HepG2 (cell line): Measurements from ENCODE around the gene CFAP45. TPM values are rescaled to one million over a fixed set of nuclear protein-coding genes. Genes with fewer than 3 reads are reported as not detected.

Experiments used
- ATAC-seq: fragments of 200-7000 bp; cut with Tn5 transposase; 3 replicates; pipeline ENCODE4 v1.9.1; 2020; ENCODE audit warnings: mild to moderate bottlenecking, moderate library complexity
- BruUV-seq: library from RNA; stranded (reverse); fragments of 400-500 nt; replicated peaks from 2 replicates; lab custom pipeline; 2021; lab: Mats Ljungman, UMichigan
- CTCF ChIA-PET: fragments of 300-600 bp; formaldehyde crosslinking; extraction: SDS; loops from one replicate; lab custom pipeline; 2021; ENCODE audit warnings: low total read pairs, inconsistent platforms, low intra/inter-chr PET ratio; lab: Yijun Ruan, JAX
- POLR2A ChIA-PET: fragments of 350-600 bp; sonication (Branson Sonifier 250); formaldehyde crosslinking; loops from one replicate; lab custom pipeline; 2020; ENCODE audit warnings: antibody characterized with exemption, inconsistent platforms; lab: Yijun Ruan, JAX
- DNase-seq: peaks from one replicate; pipeline ENCODE4 v3.0.0-alpha.2; 2015; ENCODE audit warnings: low spot score
- FAIRE-seq: peaks from 3 replicates; lab custom pipeline; 2011; peaks lifted over from hg19 to GRCh38; lab: Jason Lieb, UNC
- H2AFZ ChIP-seq: one replicate; pipeline ENCODE4 v1.6.1; 2011; ENCODE audit warnings: low read length, inconsistent platforms
- H3K27ac ChIP-seq: fragments of 300-600 bp; 3 replicates; pipeline ENCODE4 v1.8.0; 2011; ENCODE audit warnings: mixed run types, mild to moderate bottlenecking, mixed read lengths, low read length, inconsistent platforms; ENCODE audit not compliant: insufficient read depth; ENCODE audit errors: extremely low read length
- H3K27me3 ChIP-seq, 2 experiments: fragments of 200-600 bp in 1 of 2; 2 replicates in 1 of 2; 3 replicates in 1 of 2; pipeline versions ENCODE4 v1.6.0 to v1.8.0; 2011; ENCODE audit warnings: low read length in 2 of 2, mild to moderate bottlenecking in 2 of 2, moderate library complexity in 2 of 2, inconsistent platforms in 1 of 2; ENCODE audit not compliant: insufficient read depth in 2 of 2, control insufficient read depth in 1 of 2
- H3K36me3 ChIP-seq, 2 experiments: fragments of 200-600 bp in 1 of 2; replicated peaks in 1 of 2; 2 replicates in 1 of 2; 3 replicates in 1 of 2; pipeline versions ENCODE4 v1.5.1 to v1.8.0; 2011; ENCODE audit warnings: low read length in 2 of 2, inconsistent platforms in 1 of 2; ENCODE audit not compliant: insufficient read depth in 2 of 2, control insufficient read depth in 1 of 2
- H3K4me1 ChIP-seq: 2 replicates; pipeline ENCODE4 v1.5.1; 2012; ENCODE audit warnings: low read length, inconsistent platforms; ENCODE audit not compliant: insufficient read depth
- H3K4me2 ChIP-seq: 2 replicates; pipeline ENCODE4 v1.6.0; 2011; ENCODE audit warnings: low read depth, low read length, inconsistent platforms
- H3K4me3 ChIP-seq, 3 experiments: fragments of 200-600 bp in 1 of 3; sonication (generic), shearing (Covaris generic) in 1 of 3; replicated peaks in 1 of 3; 2 replicates each; pipeline ENCODE4 v1.5.1; 2011 to 2016; ENCODE audit warnings: low read length in 3 of 3, inconsistent platforms in 2 of 3, low read depth in 2 of 3, mild to moderate bottlenecking in 2 of 3, control low read depth in 1 of 3, mixed read lengths in 1 of 3; ENCODE audit not compliant: insufficient read depth in 1 of 3
- H3K79me2 ChIP-seq: one replicate; pipeline ENCODE4 v1.6.1; 2011; ENCODE audit warnings: low read length, inconsistent platforms; ENCODE audit not compliant: insufficient read depth
- H3K9ac ChIP-seq: 2 replicates; pipeline ENCODE4 v1.6.0; 2011; ENCODE audit warnings: mild to moderate bottlenecking, low read depth, low read length, inconsistent platforms; ENCODE audit not compliant: insufficient read depth
- H3K9me3 ChIP-seq: 2 replicates; pipeline ENCODE4 v1.5.1; 2012; ENCODE audit warnings: mild to moderate bottlenecking, low read length
- H4K20me1 ChIP-seq: 2 replicates; pipeline ENCODE4 v1.6.0; 2011; ENCODE audit warnings: inconsistent platforms, mild to moderate bottlenecking, low read length, moderate library complexity; ENCODE audit not compliant: insufficient read depth
- ARID2 ChIP-seq: sonication (generic); formaldehyde crosslinking; IDR thresholded peaks from 2 replicates; pipeline ENCODE4 v1.8.1; 2022; ENCODE audit warnings: mild to moderate bottlenecking, missing genetic modification reagents, borderline replicate concordance
- BORCS8-MEF2B ChIP-seq: sonication (generic); formaldehyde crosslinking; IDR thresholded peaks from 2 replicates; pipeline ENCODE4 v1.8.0; 2022; ENCODE audit warnings: mild to moderate bottlenecking, missing genetic modification reagents
- CBFB ChIP-seq: sonication (generic); formaldehyde crosslinking; IDR thresholded peaks from 2 replicates; pipeline ENCODE4 v1.4.0; 2020; ENCODE audit warnings: missing genetic modification reagents
- FLYWCH1 ChIP-seq: sonication (generic); formaldehyde crosslinking; IDR thresholded peaks from 2 replicates; pipeline ENCODE4 v1.8.1; 2023; ENCODE audit warnings: mild to moderate bottlenecking, missing genetic modification reagents
- GPN1 ChIP-seq: sonication (generic); formaldehyde crosslinking; IDR thresholded peaks from 2 replicates; pipeline ENCODE4 v1.5.1; 2020; ENCODE audit warnings: missing genetic modification reagents, borderline replicate concordance
- REPIN1 ChIP-seq: sonication (generic); formaldehyde crosslinking; IDR thresholded peaks from 2 replicates; pipeline ENCODE4 v1.8.0; 2022; ENCODE audit warnings: missing genetic modification reagents, low read depth, mild to moderate bottlenecking, borderline replicate concordance
- RFXAP ChIP-seq: sonication (generic); formaldehyde crosslinking; IDR thresholded peaks from 2 replicates; pipeline ENCODE4 v1.4.0; 2020; ENCODE audit warnings: missing genetic modification reagents, borderline replicate concordance
- SAP130 ChIP-seq: IDR thresholded peaks from 2 replicates; pipeline ENCODE4 v1.6.1; 2016; ENCODE audit warnings: low read depth
- SMC3 ChIP-seq: IDR thresholded peaks from 2 replicates; pipeline ENCODE4 v1.6.1; 2011; ENCODE audit warnings: low read length, improper control_type of control experiment
- YEATS2 ChIP-seq: sonication (generic); formaldehyde crosslinking; IDR thresholded peaks from 2 replicates; pipeline ENCODE4 v1.4.0; 2020; ENCODE audit warnings: missing genetic modification reagents, borderline replicate concordance
- ZNF382 ChIP-seq: sonication (generic); formaldehyde crosslinking; IDR thresholded peaks from 2 replicates; pipeline ENCODE4 v1.5.0; 2020; ENCODE audit warnings: missing genetic modification reagents, mild to moderate bottlenecking, borderline replicate concordance
- ZNF549 ChIP-seq: sonication (generic); formaldehyde crosslinking; IDR thresholded peaks from 2 replicates; pipeline ENCODE4 v1.5.0; 2020; ENCODE audit warnings: missing genetic modification reagents
- ZNF792 ChIP-seq: IDR thresholded peaks from 2 replicates; pipeline ENCODE4 v1.6.1; 2016
- WGBS: methylation state at CpG from one replicate; pipeline ENCODE4 v1.1.6; 2017; ENCODE audit warnings: low lambda C conversion rate; 5-methylcytosine and 5-hydroxymethylcytosine counted together
- in situ Hi-C: cut with HindIII; loops from 2 replicates; pipeline ENCODE4 v1.10.0; 2017; ENCODE audit warnings: low pct_unique_long_range_greater_than_20kb; ENCODE audit not compliant: extremely low pct_ligation_motif_present
- intact Hi-C: fragments of 100-400 bp; cut with micrococcal nuclease; formaldehyde crosslinking; loops from one replicate; pipeline ENCODE4 v1.10.0; 2022; ENCODE audit not compliant: unreplicated experiment
- polyA plus RNA-seq, 8 experiments: library from polyadenylated mRNA; depleted of rRNA in 3 of 8; stranded (reverse) in 7 of 8; unstranded in 1 of 8; fragments of >200 nt; fragmentation: Illumina TruSeq in 4 of 8; extraction: Trizol in 4 of 8; gene quantifications; 2 replicates each; pipeline versions ENCODE4 v1.2.1 to v1.2.3, GENCODE V29; 2011 to 2016; ENCODE audit warnings: low read depth in 4 of 8, missing spikeins in 1 of 8, mixed read lengths in 1 of 8; ENCODE audit not compliant: insufficient read depth in 1 of 8
- total RNA-seq, 5 experiments: library from RNA; depleted of rRNA; stranded (reverse); fragments of >200 nt; fragmentation: Illumina TruSeq; extraction: Trizol; gene quantifications; 2 replicates each; pipeline ENCODE4 v1.2.3, GENCODE V29; 2016; ENCODE audit warnings: low read depth in 1 of 5
- TF ChIP-seq, protein P1 (sequence below): sonication (generic); formaldehyde crosslinking; IDR thresholded peaks from 2 replicates; pipeline ENCODE4 v1.5.0; 2020; ENCODE audit warnings: mild to moderate bottlenecking, missing genetic modification reagents, moderate library complexity

CFAP45 gene
- total and polyA plus RNA-seq, 2 of the 13 experiments (the other 11 are each of a cell fraction or from before 2014, with no cell fraction given): not detected

DNA sequence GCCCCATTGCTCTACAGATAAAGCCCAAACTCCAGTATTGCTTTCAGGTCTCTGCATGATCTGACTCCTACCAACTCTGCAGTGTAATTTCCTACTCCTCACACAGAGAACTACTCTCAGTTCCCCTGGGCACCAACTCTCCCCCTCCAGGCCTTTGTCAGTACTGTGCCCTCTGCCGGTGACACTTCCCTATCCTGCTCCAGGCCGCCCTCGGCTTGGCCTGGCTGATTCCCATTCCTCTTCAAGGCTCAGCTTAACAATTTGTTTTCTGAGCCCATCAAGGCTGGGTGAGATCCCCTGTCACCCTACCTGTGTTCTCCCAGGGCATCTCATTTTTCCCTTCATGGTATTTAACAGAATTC, 70.7 kb downstream of the CFAP45 start:
- FAIRE-seq: no peak
- in situ Hi-C loops: no loop called here
- Histone ChIP-seq H2AFZ (no peak overlapping the region), H3K79me2 (no peaks in the 10 kb centered on the region), H3K4me1 (peaks cover 12% of the 10 kb centered on the region), H3K9ac (no peak overlapping the region), H3K36me3 (no peaks in the 10 kb centered on the region), H4K20me1 (no peaks in the 10 kb centered on the region), H3K27me3 (peaks cover 3 to 12% of the 10 kb centered on the region in 2 experiments; a peak in 4 of 5 replicates), H3K4me3 (no peak overlapping the region), H3K4me2 (no peak overlapping the region), H3K27ac (no peak overlapping the region), H3K9me3 (no peaks in the 10 kb centered on the region)
- peak; percentile 98 for ATAC-seq
- TF ChIP-seq ZNF792 (CRISPR knock-in tag) (no peak), SMC3 (peak; percentile 31; the same call in 1 of the 2 replicates), ZNF549 (CRISPR knock-in tag) (no peak)
- TF ChIP-seq, protein P1, sequence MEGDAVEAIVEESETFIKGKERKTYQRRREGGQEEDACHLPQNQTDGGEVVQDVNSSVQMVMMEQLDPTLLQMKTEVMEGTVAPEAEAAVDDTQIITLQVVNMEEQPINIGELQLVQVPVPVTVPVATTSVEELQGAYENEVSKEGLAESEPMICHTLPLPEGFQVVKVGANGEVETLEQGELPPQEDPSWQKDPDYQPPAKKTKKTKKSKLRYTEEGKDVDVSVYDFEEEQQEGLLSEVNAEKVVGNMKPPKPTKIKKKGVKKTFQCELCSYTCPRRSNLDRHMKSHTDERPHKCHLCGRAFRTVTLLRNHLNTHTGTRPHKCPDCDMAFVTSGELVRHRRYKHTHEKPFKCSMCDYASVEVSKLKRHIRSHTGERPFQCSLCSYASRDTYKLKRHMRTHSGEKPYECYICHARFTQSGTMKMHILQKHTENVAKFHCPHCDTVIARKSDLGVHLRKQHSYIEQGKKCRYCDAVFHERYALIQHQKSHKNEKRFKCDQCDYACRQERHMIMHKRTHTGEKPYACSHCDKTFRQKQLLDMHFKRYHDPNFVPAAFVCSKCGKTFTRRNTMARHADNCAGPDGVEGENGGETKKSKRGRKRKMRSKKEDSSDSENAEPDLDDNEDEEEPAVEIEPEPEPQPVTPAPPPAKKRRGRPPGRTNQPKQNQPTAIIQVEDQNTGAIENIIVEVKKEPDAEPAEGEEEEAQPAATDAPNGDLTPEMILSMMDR (CRISPR knock-in tag): peak; percentile 58
- intact Hi-C loops: loop anchor here (2.0 kb wide), 1 partner anchor 30 kb away; no protein-coding TSS in a partner anchor
- ChIA-PET CTCF (no interaction called here), POLR2A (no interaction called here)
- WGBS: 0% methylated on average over 3 of the region's 3 CpGs
- peak; percentile 5 for DNase-seq
- BruUV-seq: no TSS peak

DNA sequence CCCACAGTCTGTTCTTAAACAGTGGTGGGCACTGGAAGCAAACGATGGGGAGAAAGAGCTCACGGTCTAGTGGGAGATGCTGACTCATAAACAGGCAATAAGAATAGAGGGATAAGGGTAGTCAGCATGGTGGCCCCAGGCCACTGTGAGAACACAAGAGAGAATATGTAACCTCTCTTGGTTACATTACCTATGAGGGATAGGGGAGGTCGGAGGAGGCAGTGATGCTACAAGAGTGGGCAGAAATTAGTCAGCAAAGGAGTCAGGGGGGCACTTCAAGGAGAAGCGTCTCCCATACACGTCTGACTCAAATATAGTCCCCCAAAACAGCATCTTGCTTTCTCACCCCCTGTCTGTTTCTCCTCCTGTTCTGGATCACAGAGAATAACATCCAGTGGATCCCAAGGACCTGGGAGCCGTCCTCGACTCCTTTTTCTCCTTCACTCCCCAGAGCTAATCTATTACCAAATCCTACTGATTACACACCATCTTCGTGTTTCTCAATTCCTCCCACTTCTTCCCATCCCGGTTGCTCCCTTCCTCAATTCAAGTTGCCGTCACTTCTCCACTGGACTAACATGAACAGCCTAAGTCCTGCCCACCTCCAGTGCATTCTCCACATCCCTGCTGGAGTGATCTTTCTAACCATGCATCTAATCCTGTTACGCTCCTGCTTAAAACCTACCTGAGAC, 71.2 kb downstream of the CFAP45 start:
- Histone ChIP-seq H3K27ac (no peak overlapping the region), H3K4me2 (no peak overlapping the region), H4K20me1 (no peaks in the 10 kb centered on the region), H2AFZ (no peak overlapping the region), H3K27me3 (peaks cover 1 to 12% of the 10 kb centered on the region in 2 experiments; a peak in 3 of 5 replicates), H3K4me1 (peaks cover 12% of the 10 kb centered on the region), H3K4me3 (no peak overlapping the region), H3K9ac (no peak overlapping the region), H3K36me3 (no peaks in the 10 kb centered on the region), H3K79me2 (no peaks in the 10 kb centered on the region), H3K9me3 (no peaks in the 10 kb centered on the region)
- BruUV-seq: no TSS peak
- ChIA-PET POLR2A (no interaction called here), CTCF (no interaction called here)
- WGBS: 34% methylated on average over 11 of the region's 11 CpGs
- in situ Hi-C loops: no loop called here
- no peak for TF ChIP-seq CBFB (CRISPR knock-in tag)
- TF ChIP-seq ARID2 (CRISPR knock-in tag): no peak
- no peak for TF ChIP-seq ZNF382 (CRISPR knock-in tag)
- TF ChIP-seq SAP130 (CRISPR knock-in tag): no peak
- no peak for TF ChIP-seq RFXAP (CRISPR knock-in tag)
- no peak for TF ChIP-seq YEATS2 (CRISPR knock-in tag)
- no peak for TF ChIP-seq FLYWCH1
- no peak for TF ChIP-seq REPIN1 (CRISPR knock-in tag)
- TF ChIP-seq GPN1: no peak
- no peak for TF ChIP-seq BORCS8-MEF2B (CRISPR knock-in tag)
- intact Hi-C loops: loop anchor here (2.0 kb wide), 1 partner anchor 30 kb away; no protein-coding TSS in a partner anchor
- ATAC-seq (no peak), DNase-seq (no peak), FAIRE-seq (no peak)
